CD4-positive, alpha-beta T cell (primary cell): ENCODE data around the gene ARL2BP. TPM values are rescaled to one million over a fixed set of nuclear protein-coding genes. Genes with fewer than 3 reads are reported as not detected.

Source experiments
- ATAC-seq: fragments of 200-7000 bp; cut with Tn5 transposase; one replicate; pipeline ENCODE4 v1.10.0; 2022; ENCODE audit warnings: mild to moderate bottlenecking; ENCODE audit not compliant: poor library complexity
- CTCF ChIA-PET: fragments of 350-600 bp; sonication (Branson Sonifier 250); formaldehyde crosslinking; loops from one replicate; lab custom pipeline; 2021; ENCODE audit warnings: antibody characterized with exemption, inconsistent platforms; lab: Charles Lee
- POLR2A ChIA-PET: fragments of 350-600 bp; sonication (Branson Sonifier 250); formaldehyde crosslinking; loops from one replicate; lab custom pipeline; 2021; ENCODE audit warnings: antibody characterized with exemption, inconsistent platforms; lab: Charles Lee
- DNase-seq, 14 experiments: peaks; one replicate each; pipeline ENCODE4 v3.0.0-alpha.2; 2013 to 2020; ENCODE audit warnings: mixed read lengths in 2 of 14
- H3K27ac ChIP-seq, 2 donors: one replicate each; pipeline versions ENCODE4 v1.5.1 to v1.7.0; 2013; ENCODE audit warnings: low read length in 2 of 2, low read depth in 1 of 2, mild to moderate bottlenecking in 1 of 2
- H3K27me3 ChIP-seq, 2 experiments: 1 replicate in 1 of 2; 2 replicates in 1 of 2; pipeline versions ENCODE4 v1.6.1 to v1.7.0; 2013; ENCODE audit warnings: low read length in 2 of 2, control low read depth in 1 of 2, mild to moderate bottlenecking in 1 of 2, moderate library complexity in 1 of 2; ENCODE audit not compliant: insufficient read depth in 2 of 2, control insufficient read depth in 1 of 2
- H3K36me3 ChIP-seq: one replicate; pipeline ENCODE4 v1.6.1; 2013; ENCODE audit warnings: low read length, control low read depth; ENCODE audit not compliant: insufficient read depth
- H3K4me1 ChIP-seq: one replicate; pipeline ENCODE4 v1.6.1; 2013; ENCODE audit warnings: low read length, control low read depth; ENCODE audit not compliant: insufficient read depth
- H3K4me3 ChIP-seq: one replicate; pipeline ENCODE4 v1.5.1; 2013; ENCODE audit warnings: mild to moderate bottlenecking, low read length, moderate library complexity
- H3K9me3 ChIP-seq, 2 experiments: 1 replicate in 1 of 2; 2 replicates in 1 of 2; pipeline versions ENCODE4 v1.6.1 to v1.7.0; 2013; ENCODE audit warnings: low read length in 2 of 2, mild to moderate bottlenecking in 2 of 2, control low read depth in 1 of 2, moderate library complexity in 1 of 2; ENCODE audit not compliant: control insufficient read depth in 1 of 2, insufficient read depth in 1 of 2
- H3K27ac Mint-ChIP-seq: one replicate; pipeline ENCODE4 v1.8.0; 2020; ENCODE audit warnings: mixed read lengths
- H3K27me3 Mint-ChIP-seq: one replicate; pipeline ENCODE4 v1.8.0; 2021; ENCODE audit warnings: mixed read lengths
- H3K36me3 Mint-ChIP-seq: one replicate; pipeline ENCODE4 v1.8.0; 2021; ENCODE audit warnings: low read depth, mixed read lengths
- H3K4me1 Mint-ChIP-seq: one replicate; pipeline ENCODE4 v1.8.0; 2021; ENCODE audit warnings: low read depth, mixed read lengths
- H3K4me3 Mint-ChIP-seq: one replicate; pipeline ENCODE4 v1.8.0; 2020; ENCODE audit warnings: mild to moderate bottlenecking, mixed read lengths
- H3K9me3 Mint-ChIP-seq: one replicate; pipeline ENCODE4 v1.8.0; 2020; ENCODE audit warnings: mixed read lengths
- intact Hi-C, 2 experiments: fragments of 100-400 bp; cut with DNase I in 1 of 2; cut with micrococcal nuclease in 1 of 2; formaldehyde crosslinking; loops; one replicate each; pipeline versions ENCODE4 v1.15.1 to v1.9.0; 2023 to 2025; cut with DNase I, micrococcal nuclease
- total RNA-seq, 174 experiments: library from RNA in 2 of 174; stranded (reverse) in 2 of 174; gene quantifications; one replicate each; pipeline ENCODE4 v1.2.3 and lab custom pipeline; 2021 to 2026
- TF ChIP-seq, protein P1 (sequence below): fragments of 200-600 bp; IDR thresholded peaks from one replicate; pipeline ENCODE4 v1.8.0; 2022; ENCODE audit warnings: antibody characterized with exemption, mild to moderate bottlenecking

ARL2BP gene
- total RNA-seq, 2 experiments from 2014 or later = 32.4 to 35.6 TPM

DNA sequence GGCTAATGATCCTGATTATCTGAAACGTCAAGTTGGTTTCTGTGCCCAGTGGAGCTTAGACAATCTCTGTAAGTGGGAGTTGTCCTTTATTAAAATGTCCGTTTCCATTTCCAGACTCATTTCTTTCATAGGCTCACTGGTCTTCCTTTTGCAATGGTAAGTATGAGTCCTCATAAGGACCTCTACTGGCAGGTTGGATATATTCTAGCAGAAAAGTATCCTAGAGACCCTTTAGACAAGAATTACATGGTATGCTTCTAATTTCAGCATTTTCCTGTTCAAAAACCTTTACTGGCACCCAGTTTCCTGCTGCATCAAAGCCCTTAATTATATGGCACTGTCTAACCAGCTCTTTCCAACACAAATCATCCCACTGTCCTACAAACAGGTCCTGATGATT, 28.1 kb upstream of the ARL2BP start:
- H3K27me3 ChIP-seq = no peaks in the 10 kb centered on the region
- Mint-ChIP-seq H3K4me1 (no peaks in the 10 kb centered on the region), H3K4me3 (no peak overlapping the region), H3K27ac (no peak overlapping the region), H3K9me3 (peaks cover 4% of the 10 kb centered on the region), H3K27me3 (no peaks in the 10 kb centered on the region), H3K36me3 (peaks cover 99% of the 10 kb centered on the region)
- POLR2A ChIA-PET = no interaction called here
- H3K4me3 ChIP-seq = no peak overlapping the region
- TF ChIP-seq, protein P1, sequence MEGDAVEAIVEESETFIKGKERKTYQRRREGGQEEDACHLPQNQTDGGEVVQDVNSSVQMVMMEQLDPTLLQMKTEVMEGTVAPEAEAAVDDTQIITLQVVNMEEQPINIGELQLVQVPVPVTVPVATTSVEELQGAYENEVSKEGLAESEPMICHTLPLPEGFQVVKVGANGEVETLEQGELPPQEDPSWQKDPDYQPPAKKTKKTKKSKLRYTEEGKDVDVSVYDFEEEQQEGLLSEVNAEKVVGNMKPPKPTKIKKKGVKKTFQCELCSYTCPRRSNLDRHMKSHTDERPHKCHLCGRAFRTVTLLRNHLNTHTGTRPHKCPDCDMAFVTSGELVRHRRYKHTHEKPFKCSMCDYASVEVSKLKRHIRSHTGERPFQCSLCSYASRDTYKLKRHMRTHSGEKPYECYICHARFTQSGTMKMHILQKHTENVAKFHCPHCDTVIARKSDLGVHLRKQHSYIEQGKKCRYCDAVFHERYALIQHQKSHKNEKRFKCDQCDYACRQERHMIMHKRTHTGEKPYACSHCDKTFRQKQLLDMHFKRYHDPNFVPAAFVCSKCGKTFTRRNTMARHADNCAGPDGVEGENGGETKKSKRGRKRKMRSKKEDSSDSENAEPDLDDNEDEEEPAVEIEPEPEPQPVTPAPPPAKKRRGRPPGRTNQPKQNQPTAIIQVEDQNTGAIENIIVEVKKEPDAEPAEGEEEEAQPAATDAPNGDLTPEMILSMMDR = no peak
- peaks cover 89% of the 10 kb centered on the region for H3K36me3 ChIP-seq
- H3K4me1 ChIP-seq = no peaks in the 10 kb centered on the region
- CTCF ChIA-PET = no interaction called here
- DNase-seq = no peak
- no peak for ATAC-seq
- intact Hi-C loops = no loop called here
- peaks cover 13 to 28% of the 10 kb centered on the region in 2 experiments for H3K9me3 ChIP-seq
- H3K27ac ChIP-seq = no peak overlapping the region

GRCh38 chr16:57223057-57223456, 22.0 kb upstream of the ARL2BP start:
- intact Hi-C loops = no loop called here
- Mint-ChIP-seq H3K4me3 (no peak overlapping the region), H3K4me1 (no peaks in the 10 kb centered on the region), H3K27me3 (no peaks in the 10 kb centered on the region), H3K9me3 (no peaks in the 10 kb centered on the region), H3K36me3 (peaks cover 97% of the 10 kb centered on the region), H3K27ac (no peak overlapping the region)
- Histone ChIP-seq H3K27me3 (no peaks in the 10 kb centered on the region), H3K36me3 (peaks cover 80% of the 10 kb centered on the region), H3K9me3 (peaks cover 0 to 4% of the 10 kb centered on the region in 2 experiments), H3K4me3 (no peak overlapping the region), H3K4me1 (no peaks in the 10 kb centered on the region), H3K27ac (no peak overlapping the region)
- ChIA-PET CTCF (no interaction called here), POLR2A (no interaction called here)
- DNase-seq (no peak), ATAC-seq (no peak)
- TF ChIP-seq, protein P1 = no peak

DNA sequence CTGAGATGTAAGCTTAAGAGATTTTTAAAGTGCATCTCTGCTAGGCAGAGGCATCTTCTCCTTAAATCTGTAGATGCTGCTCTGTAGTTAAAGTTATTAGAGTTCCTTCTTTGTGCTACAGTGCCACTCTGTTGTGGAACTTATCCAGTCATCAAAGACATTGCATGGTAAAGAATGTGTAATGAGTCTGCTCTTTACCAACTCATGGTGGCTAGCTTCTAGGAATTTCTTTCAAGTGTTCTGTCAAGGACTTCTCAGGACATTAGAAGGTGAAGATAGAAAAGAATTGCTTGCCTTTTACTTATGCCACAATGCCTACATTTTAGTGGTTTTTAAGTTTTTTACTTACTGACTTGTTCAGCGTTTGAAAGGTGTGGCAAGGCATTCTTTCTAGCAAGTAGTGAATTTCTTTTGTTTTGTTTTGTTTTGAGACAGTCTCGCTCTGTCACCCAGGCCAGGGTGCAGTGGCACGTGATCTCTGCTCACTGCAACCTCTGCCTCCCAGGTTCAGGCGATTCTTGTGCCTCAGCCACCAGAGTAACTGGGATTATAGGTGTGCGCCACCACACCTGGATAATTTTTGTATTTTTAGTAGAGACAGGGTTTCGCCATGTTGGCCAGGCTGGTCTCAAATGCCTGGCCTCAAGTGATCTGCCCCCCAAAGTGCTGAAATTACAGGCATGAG, 20.3 kb upstream of the ARL2BP start:
- Histone ChIP-seq H3K4me1 (no peaks in the 10 kb centered on the region), H3K27ac (no peak overlapping the region), H3K4me3 (no peak overlapping the region), H3K36me3 (peaks cover 76% of the 10 kb centered on the region), H3K27me3 (no peaks in the 10 kb centered on the region), H3K9me3 (no peaks in the 10 kb centered on the region)
- Mint-ChIP-seq H3K9me3 (no peaks in the 10 kb centered on the region), H3K36me3 (peaks cover 92% of the 10 kb centered on the region), H3K4me3 (no peak overlapping the region), H3K27me3 (no peaks in the 10 kb centered on the region), H3K27ac (no peak overlapping the region), H3K4me1 (no peaks in the 10 kb centered on the region)
- intact Hi-C loops = no loop called here
- DNase-seq (no peak), ATAC-seq (no peak)
- TF ChIP-seq, protein P1 = no peak
- ChIA-PET CTCF (interaction anchor here (0.9 kb wide), 1 partner anchor 8 kb away, joined by 4 read pairs; no protein-coding TSS in a partner anchor), POLR2A (no interaction called here)
